GM23248 (cell line): Measurements from ENCODE around the gene CBX8. TPM values are rescaled to one million over a fixed set of nuclear protein-coding genes. Genes with fewer than 3 reads are reported as not detected.

ENCODE experiments used
- DNase-seq: peaks from one replicate; pipeline ENCODE4 v3.0.0-alpha.2; 2015
- H2AFZ ChIP-seq: fragments of 200-600 bp; sonication (generic); 2 replicates; pipeline ENCODE4 v1.6.1; 2016; ENCODE audit warnings: antibody characterized with exemption
- H3F3A ChIP-seq: fragments of 200-600 bp; sonication (generic); 2 replicates; pipeline ENCODE4 v1.6.1; 2016; ENCODE audit warnings: mild to moderate bottlenecking, antibody characterized with exemption, mixed run types; ENCODE audit not compliant: insufficient read depth
- H3K27ac ChIP-seq: fragments of 200-600 bp; sonication (generic); 2 replicates; pipeline ENCODE4 v1.5.1; 2016; ENCODE audit warnings: mild to moderate bottlenecking
- H3K27me3 ChIP-seq: fragments of 200-600 bp; sonication (generic); replicated peaks from 2 replicates; pipeline ENCODE4 v1.6.1; 2016; ENCODE audit warnings: mild to moderate bottlenecking; ENCODE audit not compliant: insufficient read depth
- H3K36me3 ChIP-seq: fragments of 200-600 bp; sonication (generic); 2 replicates; pipeline ENCODE4 v1.6.1; 2016; ENCODE audit warnings: low read depth, mild to moderate bottlenecking
- H3K4me1 ChIP-seq: fragments of 200-600 bp; sonication (generic); 2 replicates; pipeline ENCODE4 v1.6.1; 2016; ENCODE audit warnings: mild to moderate bottlenecking; ENCODE audit not compliant: insufficient read depth
- H3K4me2 ChIP-seq: fragments of 200-600 bp; sonication (generic); one replicate; pipeline ENCODE4 v1.6.1; 2016; ENCODE audit warnings: mild to moderate bottlenecking; ENCODE audit not compliant: unreplicated experiment
- H3K4me3 ChIP-seq: fragments of 200-600 bp; sonication (generic); 2 replicates; pipeline ENCODE4 v1.5.1; 2016; ENCODE audit warnings: mild to moderate bottlenecking
- H3K79me2 ChIP-seq: fragments of 200-600 bp; sonication (generic); 2 replicates; pipeline ENCODE4 v1.6.1; 2016; ENCODE audit warnings: mild to moderate bottlenecking; ENCODE audit not compliant: insufficient read depth
- H3K9ac ChIP-seq: fragments of 200-600 bp; sonication (generic); 2 replicates; pipeline ENCODE4 v1.6.1; 2016; ENCODE audit warnings: mild to moderate bottlenecking
- H3K9me2 ChIP-seq: fragments of 200-600 bp; sonication (generic); 2 replicates; pipeline ENCODE4 v1.6.1; 2016; ENCODE audit warnings: mixed run types, mild to moderate bottlenecking, moderate library complexity; ENCODE audit not compliant: insufficient read depth
- H3K9me3 ChIP-seq: fragments of 200-600 bp; sonication (generic); one replicate; pipeline ENCODE4 v1.6.1; 2017; ENCODE audit warnings: low read depth
- H4K20me1 ChIP-seq: fragments of 200-600 bp; sonication (generic); 2 replicates; pipeline ENCODE4 v1.6.0; 2016; ENCODE audit not compliant: insufficient read depth
- EZH2 ChIP-seq: fragments of 200-600 bp; sonication (generic); IDR thresholded peaks from 2 replicates; pipeline ENCODE4 v1.6.1; 2018; ENCODE audit warnings: antibody characterized with exemption, mild to moderate bottlenecking; ENCODE audit not compliant: insufficient read depth, poor library complexity, severe bottlenecking
- EZH2phosphoT487 ChIP-seq: fragments of 200-600 bp; sonication (generic); IDR thresholded peaks from 2 replicates; pipeline ENCODE4 v1.6.1; 2018; ENCODE audit warnings: antibody characterized with exemption, moderate library complexity, mild to moderate bottlenecking, low read depth; ENCODE audit not compliant: insufficient read depth
- WGBS, 2 experiments: methylation state at CpG; one replicate each; pipeline ENCODE4 v1.1.6; 2015 to 2017; ENCODE audit warnings: low lambda C conversion rate in 2 of 2, low coverage in 1 of 2; ENCODE audit errors: missing lambda C conversion rate in 2 of 2; 5-methylcytosine and 5-hydroxymethylcytosine counted together
- in situ Hi-C: fragments of 300-500 bp; cut with MboI; formaldehyde crosslinking; loops from 2 replicates; pipeline ENCODE4 v1.15.0; 2020
- polyA plus RNA-seq: library from polyadenylated mRNA; unstranded; fragments of >200 nt; fragmentation: Nextera tagmentation; extraction: Ambion mirVana; gene quantifications from 2 replicates; pipeline ENCODE4 v1.2.1, GENCODE V29; 2016
- total RNA-seq: library from RNA; depleted of rRNA; stranded (reverse); fragments of >200 nt; shearing (Covaris generic); gene quantifications from 2 replicates; pipeline ENCODE4 v1.2.3, GENCODE V29; 2014

Gene CBX8
- total and polyA plus RNA-seq, 2 experiments from 2014 or later = 3.9 to 5.9 TPM

DNA sequence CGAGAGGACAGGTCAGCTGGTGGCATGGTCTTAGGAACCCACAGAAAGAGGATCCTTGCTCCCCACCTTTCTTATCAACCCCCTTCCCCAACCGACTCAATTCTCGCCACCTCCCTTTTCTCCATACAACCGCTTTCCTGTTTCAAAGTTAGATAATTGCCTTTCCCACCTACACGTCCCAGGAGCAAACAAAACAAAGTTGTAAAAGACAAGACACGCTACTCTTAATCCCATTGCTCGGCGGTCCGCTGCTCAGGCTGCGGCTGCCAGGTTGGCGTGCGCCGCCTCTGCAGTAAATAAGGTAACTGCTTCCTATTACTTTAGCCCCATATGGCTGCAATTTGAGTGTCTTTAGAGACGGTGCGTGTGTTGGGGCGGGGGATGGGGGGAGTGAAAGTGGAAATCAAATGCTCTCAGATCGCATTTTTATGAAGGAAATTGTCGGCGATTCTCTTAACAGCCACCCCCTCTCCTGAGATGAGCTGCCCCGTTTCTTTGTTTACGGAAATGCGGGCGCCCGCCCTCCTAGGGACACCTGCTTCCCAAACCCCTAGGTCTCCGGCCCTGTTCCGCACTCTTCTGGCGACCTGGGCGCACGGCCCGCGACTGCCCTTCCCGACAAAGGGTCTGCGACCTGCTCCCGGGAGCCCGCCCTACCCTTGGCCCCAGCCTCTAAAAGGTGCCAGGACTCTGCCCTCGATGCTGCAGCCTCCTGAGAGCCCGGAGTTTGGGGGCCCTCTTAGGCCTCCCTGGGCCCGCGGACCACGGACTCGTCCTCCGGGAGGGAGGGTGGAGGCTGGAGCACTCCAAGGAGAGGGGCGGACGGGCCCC is 3.7 kb upstream of the CBX8 start:
- WGBS, 2 experiments = 2% methylated on average over 36 to 44 of the region's 44 CpGs
- H2AFZ ChIP-seq = no peak overlapping the region
- H3K4me2 ChIP-seq = no peak overlapping the region

DNA sequence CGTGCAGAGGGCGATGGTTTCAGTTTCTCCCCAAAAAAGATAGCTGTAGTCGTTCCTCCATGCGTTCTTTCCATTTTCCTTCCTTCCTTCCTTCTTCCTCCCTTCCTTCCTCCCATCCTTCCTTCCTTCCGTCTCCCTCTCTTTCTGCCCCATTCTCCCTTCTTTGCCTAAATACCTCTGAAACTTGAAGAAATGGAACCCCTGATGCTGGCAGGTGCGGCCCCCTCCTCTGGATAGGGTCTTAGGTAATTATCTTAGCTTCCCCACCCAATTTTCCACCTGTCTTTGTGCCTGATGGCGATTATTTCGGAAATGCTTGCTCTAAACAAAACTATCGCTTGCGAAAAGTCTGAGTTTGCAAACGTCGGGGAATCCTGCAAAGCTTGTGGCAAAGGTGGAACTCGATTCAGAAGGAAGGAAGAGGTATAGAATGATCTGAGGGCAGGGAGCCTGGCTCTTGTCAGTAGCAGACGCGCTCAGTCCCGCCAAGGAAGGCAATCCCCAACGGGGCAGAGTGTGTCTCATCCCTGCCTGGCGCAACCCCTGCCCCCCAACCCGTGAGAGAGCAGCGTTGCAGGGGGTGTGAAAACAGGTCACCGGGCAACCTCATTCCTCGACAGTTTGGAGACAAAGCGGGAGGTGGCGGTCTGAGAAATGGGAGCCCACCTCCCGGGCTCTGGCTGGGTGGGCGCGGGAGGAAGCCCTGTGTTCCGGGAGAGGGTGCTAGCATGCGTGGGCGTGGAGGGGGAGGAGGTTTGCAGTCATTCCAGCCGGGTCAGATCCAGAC is 2.9 kb upstream of the CBX8 start:
- no peak overlapping the region for H3K4me2 ChIP-seq
- no peak overlapping the region for H3K27ac ChIP-seq
- H3K9me2 ChIP-seq = no peaks in the 10 kb centered on the region
- no peaks in the 10 kb centered on the region for H3K36me3 ChIP-seq
- DNase-seq = peak; percentile 42
- WGBS, 2 experiments = 4 to 8% methylated on average over 27 to 28 of the region's 31 CpGs
- H4K20me1 ChIP-seq = no peaks in the 10 kb centered on the region
- H3K4me3 ChIP-seq = no peak overlapping the region
- peaks cover 67% of the 10 kb centered on the region for H3K27me3 ChIP-seq
- 0 out of 2 replicates have a peak, but pooled peaks cover 4% of the 10 kb centered on the region for H3F3A ChIP-seq
- no peak overlapping the region for H2AFZ ChIP-seq
- H3K9ac ChIP-seq = no peak overlapping the region
- H3K79me2 ChIP-seq = peaks cover 7% of the 10 kb centered on the region; the same call in 1 of the 2 replicates
- 0 out of 2 replicates have a peak, but pooled peaks cover 6% of the 10 kb centered on the region for H3K4me1 ChIP-seq
- no peaks in the 10 kb centered on the region for H3K9me3 ChIP-seq
- TF ChIP-seq EZH2 (peak; percentile 100), EZH2phosphoT487 (peak; percentile 91)
- in situ Hi-C loops = no loop called here

More for the DNA sequence above, 3.7 kb upstream of the CBX8 start:
- in situ Hi-C loops = no loop called here
- peak; percentile 75 for DNase-seq
- Histone ChIP-seq H3F3A (0 out of 2 replicates have a peak, but pooled peaks cover 4% of the 10 kb centered on the region), H4K20me1 (no peaks in the 10 kb centered on the region), H3K9me2 (no peaks in the 10 kb centered on the region), H3K9me3 (no peaks in the 10 kb centered on the region), H3K27ac (no peak overlapping the region), H3K4me1 (0 out of 2 replicates have a peak, but pooled peaks cover 6% of the 10 kb centered on the region), H3K79me2 (peaks cover 7% of the 10 kb centered on the region; the same call in 1 of the 2 replicates), H3K27me3 (peaks cover 75% of the 10 kb centered on the region), H3K4me3 (no peak overlapping the region), H3K9ac (no peak overlapping the region), H3K36me3 (no peaks in the 10 kb centered on the region)
- TF ChIP-seq EZH2phosphoT487 = no peak; the same call in none of the 2 replicates
- peak; percentile 97 for TF ChIP-seq EZH2

DNA sequence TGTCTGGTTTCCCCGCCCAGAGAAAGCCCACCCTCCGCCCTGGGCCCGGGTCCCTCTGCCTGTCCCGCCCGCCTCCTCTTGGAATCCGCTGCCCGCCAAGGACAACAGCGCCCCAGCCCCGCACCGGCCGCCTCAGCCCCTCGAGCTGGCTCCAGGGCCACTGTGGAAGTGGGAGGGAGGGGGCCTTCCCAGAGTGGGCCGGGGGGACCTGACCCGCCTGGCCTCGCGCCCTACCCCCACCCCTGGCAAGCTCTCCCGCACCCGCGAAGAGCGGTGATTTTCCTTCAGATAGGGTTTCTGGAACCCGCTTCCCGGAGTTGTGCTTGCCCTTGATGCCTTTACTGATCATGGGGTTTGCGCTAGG is 2.3 kb upstream of the CBX8 start:
- 4 to 5% methylated on average over 4 to 16 of the region's 23 CpGs for WGBS, 2 experiments
- in situ Hi-C loops = no loop called here
- Histone ChIP-seq H3K27ac (no peak overlapping the region), H3K9ac (no peak overlapping the region), H3K4me1 (0 out of 2 replicates have a peak, but pooled peaks cover 6% of the 10 kb centered on the region), H3K9me2 (no peaks in the 10 kb centered on the region), H3K27me3 (peaks cover 62% of the 10 kb centered on the region), H4K20me1 (no peaks in the 10 kb centered on the region), H2AFZ (no peak overlapping the region), H3K36me3 (no peaks in the 10 kb centered on the region), H3K4me3 (no peak overlapping the region), H3F3A (0 out of 2 replicates have a peak, but pooled peaks cover 4% of the 10 kb centered on the region), H3K9me3 (no peaks in the 10 kb centered on the region), H3K79me2 (peaks cover 7% of the 10 kb centered on the region; the same call in 1 of the 2 replicates), H3K4me2 (no peak overlapping the region)
- DNase-seq = no peak
- no peak for TF ChIP-seq EZH2phosphoT487
- TF ChIP-seq EZH2 = no peak
